Activated CD4-positive, alpha-beta T cell treated with anti-CD3 and anti-CD28 coated beads, Interleukin-2, amount 50 U/mL, for 48 hours (primary cell): ENCODE results near the gene MOB4.

ENCODE experiments used
- DNase-seq, 2 experiments: peaks; one replicate each; pipeline ENCODE4 v3.0.0-alpha.2; 2020

Gene MOB4

DNA sequence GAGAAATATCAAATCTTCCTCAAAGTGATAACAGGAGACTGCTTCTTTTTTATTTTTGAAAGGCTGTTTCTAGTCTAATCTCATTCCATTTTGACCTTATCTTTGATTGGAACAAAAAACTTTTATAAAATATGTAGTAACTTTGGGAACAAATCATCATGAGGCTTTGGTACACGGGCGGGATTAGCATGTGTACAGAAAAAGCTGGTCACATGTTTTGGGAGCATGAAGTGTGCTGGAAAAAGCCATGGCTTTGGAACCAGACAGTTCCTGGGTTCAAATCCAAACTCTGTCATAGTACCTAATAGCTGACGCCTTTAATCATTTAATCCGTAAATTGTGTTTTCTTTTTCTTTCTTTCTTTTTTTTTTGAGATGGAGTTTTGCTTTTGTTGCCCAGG, 81.3 kb downstream of the MOB4 start:
- no peak for DNase-seq

- DNase-seq = no peak
Measured at GRCh38 chr2:197598450-197598849, 82.6 kb downstream of the MOB4 start.

GRCh38 chr2:197599285-197599965, 83.6 kb downstream of the MOB4 start:
- DNase-seq = peak; percentile 3 to 14

- no peak for DNase-seq
Measured at GRCh38 chr2:197600306-197600705, 84.4 kb downstream of the MOB4 start.

- no peak for DNase-seq
Measured at GRCh38 chr2:197601726-197602125, 85.9 kb downstream of the MOB4 start.
